GM23248 (cell line): ENCODE measurements around the gene DHH. TPM values are rescaled to one million over a fixed set of nuclear protein-coding genes. Genes with fewer than 3 reads are reported as not detected.

Experiments
- DNase-seq: peaks from one replicate; pipeline ENCODE4 v3.0.0-alpha.2; 2015
- H2AFZ ChIP-seq: fragments of 200-600 bp; sonication (generic); 2 replicates; pipeline ENCODE4 v1.6.1; 2016; ENCODE audit warnings: antibody characterized with exemption
- H3F3A ChIP-seq: fragments of 200-600 bp; sonication (generic); 2 replicates; pipeline ENCODE4 v1.6.1; 2016; ENCODE audit warnings: mild to moderate bottlenecking, antibody characterized with exemption, mixed run types; ENCODE audit not compliant: insufficient read depth
- H3K27ac ChIP-seq: fragments of 200-600 bp; sonication (generic); 2 replicates; pipeline ENCODE4 v1.5.1; 2016; ENCODE audit warnings: mild to moderate bottlenecking
- H3K27me3 ChIP-seq: fragments of 200-600 bp; sonication (generic); replicated peaks from 2 replicates; pipeline ENCODE4 v1.6.1; 2016; ENCODE audit warnings: mild to moderate bottlenecking; ENCODE audit not compliant: insufficient read depth
- H3K36me3 ChIP-seq: fragments of 200-600 bp; sonication (generic); 2 replicates; pipeline ENCODE4 v1.6.1; 2016; ENCODE audit warnings: low read depth, mild to moderate bottlenecking
- H3K4me1 ChIP-seq: fragments of 200-600 bp; sonication (generic); 2 replicates; pipeline ENCODE4 v1.6.1; 2016; ENCODE audit warnings: mild to moderate bottlenecking; ENCODE audit not compliant: insufficient read depth
- H3K4me2 ChIP-seq: fragments of 200-600 bp; sonication (generic); one replicate; pipeline ENCODE4 v1.6.1; 2016; ENCODE audit warnings: mild to moderate bottlenecking; ENCODE audit not compliant: unreplicated experiment
- H3K4me3 ChIP-seq: fragments of 200-600 bp; sonication (generic); 2 replicates; pipeline ENCODE4 v1.5.1; 2016; ENCODE audit warnings: mild to moderate bottlenecking
- H3K79me2 ChIP-seq: fragments of 200-600 bp; sonication (generic); 2 replicates; pipeline ENCODE4 v1.6.1; 2016; ENCODE audit warnings: mild to moderate bottlenecking; ENCODE audit not compliant: insufficient read depth
- H3K9ac ChIP-seq: fragments of 200-600 bp; sonication (generic); 2 replicates; pipeline ENCODE4 v1.6.1; 2016; ENCODE audit warnings: mild to moderate bottlenecking
- H3K9me2 ChIP-seq: fragments of 200-600 bp; sonication (generic); 2 replicates; pipeline ENCODE4 v1.6.1; 2016; ENCODE audit warnings: mixed run types, mild to moderate bottlenecking, moderate library complexity; ENCODE audit not compliant: insufficient read depth
- H3K9me3 ChIP-seq: fragments of 200-600 bp; sonication (generic); one replicate; pipeline ENCODE4 v1.6.1; 2017; ENCODE audit warnings: low read depth
- H4K20me1 ChIP-seq: fragments of 200-600 bp; sonication (generic); 2 replicates; pipeline ENCODE4 v1.6.0; 2016; ENCODE audit not compliant: insufficient read depth
- EZH2 ChIP-seq: fragments of 200-600 bp; sonication (generic); IDR thresholded peaks from 2 replicates; pipeline ENCODE4 v1.6.1; 2018; ENCODE audit warnings: antibody characterized with exemption, mild to moderate bottlenecking; ENCODE audit not compliant: insufficient read depth, poor library complexity, severe bottlenecking
- EZH2phosphoT487 ChIP-seq: fragments of 200-600 bp; sonication (generic); IDR thresholded peaks from 2 replicates; pipeline ENCODE4 v1.6.1; 2018; ENCODE audit warnings: antibody characterized with exemption, moderate library complexity, mild to moderate bottlenecking, low read depth; ENCODE audit not compliant: insufficient read depth
- WGBS, 2 experiments: methylation state at CpG; one replicate each; pipeline ENCODE4 v1.1.6; 2015 to 2017; ENCODE audit warnings: low lambda C conversion rate in 2 of 2, low coverage in 1 of 2; ENCODE audit errors: missing lambda C conversion rate in 2 of 2; 5-methylcytosine and 5-hydroxymethylcytosine counted together
- in situ Hi-C: fragments of 300-500 bp; cut with MboI; formaldehyde crosslinking; loops from 2 replicates; pipeline ENCODE4 v1.15.0; 2020
- polyA plus RNA-seq: library from polyadenylated mRNA; unstranded; fragments of >200 nt; fragmentation: Nextera tagmentation; extraction: Ambion mirVana; gene quantifications from 2 replicates; pipeline ENCODE4 v1.2.1, GENCODE V29; 2016
- total RNA-seq: library from RNA; depleted of rRNA; stranded (reverse); fragments of >200 nt; shearing (Covaris generic); gene quantifications from 2 replicates; pipeline ENCODE4 v1.2.3, GENCODE V29; 2014

The DHH gene
- total and polyA plus RNA-seq, 2 experiments from 2014 or later: not detected

GRCh38 chr12:49105504-49106084 lies 11.0 kb upstream of the DHH start:
- H3K4me2 ChIP-seq: no peak overlapping the region
- H4K20me1 ChIP-seq: no peaks in the 10 kb centered on the region
- H3K79me2 ChIP-seq: peaks cover 78% of the 10 kb centered on the region
- WGBS, 2 experiments: 47 to 58% methylated on average over 9 of the region's 9 CpGs
- no peak overlapping the region for H3K4me3 ChIP-seq
- peak overlapping the region; percentile 39 for H3K27ac ChIP-seq
- no peak for TF ChIP-seq EZH2phosphoT487
- TF ChIP-seq EZH2: no peak
- no peaks in the 10 kb centered on the region for H3K9me2 ChIP-seq
- H3K9me3 ChIP-seq: no peaks in the 10 kb centered on the region
- H3K27me3 ChIP-seq: no peaks in the 10 kb centered on the region
- peaks cover 19% of the 10 kb centered on the region for H3F3A ChIP-seq
- peak overlapping the region; percentile 50 for H3K9ac ChIP-seq
- H3K36me3 ChIP-seq: peaks cover 23% of the 10 kb centered on the region; the same call in 1 of the 2 replicates
- H2AFZ ChIP-seq: no peak overlapping the region
- in situ Hi-C loops: no loop called here
- peak; percentile 73 for DNase-seq
- H3K4me1 ChIP-seq: peaks cover 24% of the 10 kb centered on the region

- 80 to 84% methylated on average over 3 of the region's 3 CpGs for WGBS, 2 experiments
- no peak overlapping the region for H3K27ac ChIP-seq
- in situ Hi-C loops: no loop called here
- no peak overlapping the region for H3K9ac ChIP-seq
- TF ChIP-seq EZH2phosphoT487 (no peak), EZH2 (no peak)
- H3K4me1 ChIP-seq: peaks cover 24% of the 10 kb centered on the region
- H3K79me2 ChIP-seq: peaks cover 72% of the 10 kb centered on the region
- no peaks in the 10 kb centered on the region for H3K27me3 ChIP-seq
- H3K9me2 ChIP-seq: no peaks in the 10 kb centered on the region
- no peaks in the 10 kb centered on the region for H4K20me1 ChIP-seq
- peaks cover 19% of the 10 kb centered on the region for H3F3A ChIP-seq
- H3K4me2 ChIP-seq: no peak overlapping the region
- no peak for DNase-seq
- H2AFZ ChIP-seq: no peak overlapping the region
- peaks cover 23% of the 10 kb centered on the region; the same call in 1 of the 2 replicates for H3K36me3 ChIP-seq
- no peak overlapping the region for H3K4me3 ChIP-seq
- H3K9me3 ChIP-seq: no peaks in the 10 kb centered on the region
Measured at GRCh38 chr12:49104822-49105221, 10.2 kb upstream of the DHH start.

GRCh38 chr12:49100380-49100779 lies 5.8 kb upstream of the DHH start:
- H3F3A ChIP-seq: 0 out of 2 replicates have a peak, but pooled peaks cover 12% of the 10 kb centered on the region
- no peaks in the 10 kb centered on the region for H3K9me2 ChIP-seq
- DNase-seq: no peak
- no peaks in the 10 kb centered on the region for H4K20me1 ChIP-seq
- peaks cover 27% of the 10 kb centered on the region for H3K36me3 ChIP-seq
- H3K27ac ChIP-seq: no peak overlapping the region
- no peak for TF ChIP-seq EZH2
- H2AFZ ChIP-seq: no peak overlapping the region
- H3K27me3 ChIP-seq: peaks cover 2% of the 10 kb centered on the region; the same call in 1 of the 2 replicates
- no peaks in the 10 kb centered on the region for H3K9me3 ChIP-seq
- peaks cover under 1% of the 10 kb centered on the region for H3K4me1 ChIP-seq
- peaks cover 30% of the 10 kb centered on the region for H3K79me2 ChIP-seq
- no peak overlapping the region for H3K9ac ChIP-seq
- in situ Hi-C loops: no loop called here
- no peak overlapping the region for H3K4me3 ChIP-seq
- H3K4me2 ChIP-seq: no peak overlapping the region
- WGBS, 2 experiments: 88 to 89% methylated on average over 6 of the region's 6 CpGs

GRCh38 chr12:49098703-49099102 lies 4.1 kb upstream of the DHH start:
- no peak for DNase-seq
- in situ Hi-C loops: loop anchor here (10.0 kb wide), 1 partner anchor 136 kb away; no protein-coding TSS in a partner anchor
- 0 out of 2 replicates have a peak, but pooled peaks cover 16% of the 10 kb centered on the region for H3F3A ChIP-seq
- WGBS, 2 experiments: 78 to 92% methylated on average over 2 of the region's 2 CpGs
- H3K4me1 ChIP-seq: 0 out of 2 replicates have a peak, but pooled peaks cover 4% of the 10 kb centered on the region
- H3K79me2 ChIP-seq: peaks cover 13% of the 10 kb centered on the region; the same call in 1 of the 2 replicates
- H3K9ac ChIP-seq: no peak overlapping the region
- H3K4me3 ChIP-seq: no peak overlapping the region
- no peak overlapping the region for H3K27ac ChIP-seq
- TF ChIP-seq EZH2phosphoT487: no peak
- TF ChIP-seq EZH2: no peak
- H3K9me2 ChIP-seq: no peaks in the 10 kb centered on the region
- peaks cover 20% of the 10 kb centered on the region for H3K36me3 ChIP-seq
- H3K9me3 ChIP-seq: no peaks in the 10 kb centered on the region
- H3K4me2 ChIP-seq: no peak overlapping the region
- H4K20me1 ChIP-seq: no peaks in the 10 kb centered on the region
- H3K27me3 ChIP-seq: peaks cover 12% of the 10 kb centered on the region
- no peak overlapping the region for H2AFZ ChIP-seq
